HG03460 (cell line): ENCODE data around the gene BCAP29.

Experiments used
- ATAC-seq: cut with Tn5 transposase; IDR thresholded peaks from one replicate; pipeline ENCODE4 v1.9.1; 2021; ENCODE audit not compliant: unreplicated experiment

BCAP29 gene

GRCh38 chr7:107661865-107662379 lies 81.9 kb downstream of the BCAP29 start:
- no peak for ATAC-seq

GRCh38 chr7:107663196-107663595 lies 83.2 kb downstream of the BCAP29 start:
- ATAC-seq: no peak

GRCh38 chr7:107666790-107667189 lies 86.7 kb downstream of the BCAP29 start:
- no peak for ATAC-seq

- no peak for ATAC-seq
These were observed 87.3 kb downstream of the BCAP29 start for GRCh38 chr7:107667341-107667740.

- ATAC-seq: no peak
These were observed 88.2 kb downstream of the BCAP29 start for GRCh38 chr7:107668296-107668695.
